H9 (cell line): ENCODE results near the gene CADM4. TPM values are rescaled to one million over a fixed set of nuclear protein-coding genes. Genes with fewer than 3 reads are reported as not detected.

Experiments
- DNase-seq: peaks from one replicate; pipeline ENCODE4 v3.0.0-alpha.2; 2017
- H2AFZ ChIP-seq: one replicate; pipeline ENCODE4 v1.6.1; 2013; ENCODE audit warnings: mild to moderate bottlenecking, low read length, control low read depth, moderate library complexity
- H2AK5ac ChIP-seq: 2 replicates; pipeline ENCODE4 v1.6.1; 2013; ENCODE audit warnings: low read length, control low read depth, mixed read lengths; ENCODE audit not compliant: insufficient read length
- H2BK120ac ChIP-seq: one replicate; pipeline ENCODE4 v1.6.1; 2013; ENCODE audit warnings: low read depth, mild to moderate bottlenecking, low read length, control low read depth, inconsistent platforms; ENCODE audit not compliant: poor library complexity, severe bottlenecking
- H2BK12ac ChIP-seq: 2 replicates; pipeline ENCODE4 v1.6.1; 2013; ENCODE audit warnings: low read length, control low read depth, mixed read lengths, low read depth; ENCODE audit not compliant: insufficient read length
- H2BK15ac ChIP-seq: 2 replicates; pipeline ENCODE4 v1.6.1; 2013; ENCODE audit warnings: low read depth, low read length, control low read depth
- H2BK20ac ChIP-seq: one replicate; pipeline ENCODE4 v1.6.1; 2013; ENCODE audit warnings: low read depth, mild to moderate bottlenecking, low read length, control low read depth, inconsistent platforms; ENCODE audit not compliant: poor library complexity, severe bottlenecking
- H2BK5ac ChIP-seq: 2 replicates; pipeline ENCODE4 v1.6.1; 2013; ENCODE audit warnings: low read length, control low read depth, mixed read lengths; ENCODE audit not compliant: insufficient read length
- H3K14ac ChIP-seq: 2 replicates; pipeline ENCODE4 v1.6.1; 2013; ENCODE audit warnings: low read length, control low read depth; ENCODE audit not compliant: insufficient read depth
- H3K18ac ChIP-seq: 2 replicates; pipeline ENCODE4 v1.6.1; 2013; ENCODE audit warnings: low read depth, mild to moderate bottlenecking, mixed read lengths, low read length, control low read depth; ENCODE audit not compliant: insufficient read length
- H3K23ac ChIP-seq: 2 replicates; pipeline ENCODE4 v1.6.1; 2013; ENCODE audit warnings: low read length, control low read depth, mixed read lengths, low read depth; ENCODE audit not compliant: insufficient read length
- H3K23me2 ChIP-seq: 2 replicates; pipeline ENCODE4 v1.6.1; 2013; ENCODE audit warnings: low read depth, mild to moderate bottlenecking, mixed read lengths, low read length, control low read depth; ENCODE audit not compliant: insufficient read length, poor library complexity, severe bottlenecking
- H3K27ac ChIP-seq: 2 replicates; pipeline ENCODE4 v1.5.1; 2013; ENCODE audit warnings: low read length, control low read depth, mixed read lengths, low read depth; ENCODE audit not compliant: insufficient read length
- H3K27me3 ChIP-seq: 2 replicates; pipeline ENCODE4 v1.6.1; 2013; ENCODE audit warnings: low read length, control low read depth, inconsistent platforms; ENCODE audit not compliant: insufficient read depth
- H3K4ac ChIP-seq: 2 replicates; pipeline ENCODE4 v1.6.1; 2013; ENCODE audit warnings: low read depth, mild to moderate bottlenecking, control low read depth, inconsistent platforms, low read length, moderate library complexity
- H3K4me1 ChIP-seq: 2 replicates; pipeline ENCODE4 v1.6.1; 2013; ENCODE audit warnings: low read length, control low read depth, inconsistent platforms; ENCODE audit not compliant: insufficient read depth
- H3K4me2 ChIP-seq: 2 replicates; pipeline ENCODE4 v1.6.1; 2013; ENCODE audit warnings: low read length, control low read depth, mixed read lengths; ENCODE audit not compliant: insufficient read length, insufficient read depth
- H3K56ac ChIP-seq: 2 replicates; pipeline ENCODE4 v1.6.1; 2013; ENCODE audit warnings: low read depth, mild to moderate bottlenecking, mixed read lengths, low read length, control low read depth; ENCODE audit not compliant: insufficient read length
- H3K79me1 ChIP-seq: 2 replicates; pipeline ENCODE4 v1.6.1; 2013; ENCODE audit warnings: low read depth, mild to moderate bottlenecking, moderate library complexity, low read length, control low read depth, inconsistent platforms; ENCODE audit not compliant: insufficient read depth, poor library complexity, severe bottlenecking
- H3K79me2 ChIP-seq: 2 replicates; pipeline ENCODE4 v1.6.1; 2013; ENCODE audit warnings: low read length, control low read depth, inconsistent platforms; ENCODE audit not compliant: insufficient read depth
- H3K9ac ChIP-seq: 2 replicates; pipeline ENCODE4 v1.6.1; 2013; ENCODE audit warnings: low read length, control low read depth, mixed read lengths; ENCODE audit not compliant: insufficient read length; ENCODE audit errors: extremely low read depth
- H3K9me3 ChIP-seq: one replicate; pipeline ENCODE4 v1.6.1; 2013; ENCODE audit warnings: low read depth, low read length, inconsistent platforms; ENCODE audit not compliant: control insufficient read depth
- H3T11ph ChIP-seq: one replicate; pipeline ENCODE4 v1.6.1; 2013; ENCODE audit warnings: mild to moderate bottlenecking, low read length, control low read depth, inconsistent platforms
- H4K20me1 ChIP-seq: one replicate; pipeline ENCODE4 v1.6.1; 2013; ENCODE audit not compliant: control insufficient read depth, insufficient read length, insufficient read depth
- H4K5ac ChIP-seq: 2 replicates; pipeline ENCODE4 v1.6.1; 2013; ENCODE audit warnings: low read depth, mild to moderate bottlenecking, mixed read lengths, low read length, control low read depth; ENCODE audit not compliant: insufficient read length
- H4K8ac ChIP-seq: replicated peaks from 2 replicates; pipeline ENCODE4 v1.6.1; 2013; ENCODE audit warnings: low read length, control low read depth, mixed read lengths, low read depth; ENCODE audit not compliant: insufficient read length
- H4K91ac ChIP-seq: 2 replicates; pipeline ENCODE4 v1.6.1; 2013; ENCODE audit warnings: low read depth, mild to moderate bottlenecking, moderate library complexity, mixed read lengths, low read length, control low read depth; ENCODE audit not compliant: insufficient read length
- H3K27ac Mint-ChIP-seq, 3 experiments: 2 replicates in 2 of 3; 3 replicates in 1 of 3; pipeline ENCODE4 v1.8.0; 2020 to 2021; ENCODE audit warnings: mixed read lengths in 3 of 3, mild to moderate bottlenecking in 1 of 3, moderate library complexity in 1 of 3
- H3K27me3 Mint-ChIP-seq: 2 replicates; pipeline ENCODE4 v1.8.0; 2021; ENCODE audit warnings: low read depth, mild to moderate bottlenecking, moderate library complexity, mixed read lengths
- H3K36me3 Mint-ChIP-seq, 3 experiments: 2 replicates in 2 of 3; 3 replicates in 1 of 3; pipeline ENCODE4 v1.8.0; 2020 to 2021; ENCODE audit warnings: low read depth in 3 of 3, mixed read lengths in 3 of 3; ENCODE audit not compliant: insufficient read depth in 1 of 3
- H3K4me1 Mint-ChIP-seq, 2 experiments: 2 replicates each; pipeline ENCODE4 v1.8.0; 2020; ENCODE audit warnings: mixed read lengths in 2 of 2
- H3K4me3 Mint-ChIP-seq, 2 experiments: 2 replicates in 1 of 2; 3 replicates in 1 of 2; pipeline ENCODE4 v1.8.0; 2020 to 2021; ENCODE audit warnings: mild to moderate bottlenecking in 2 of 2, mixed read lengths in 2 of 2, moderate library complexity in 1 of 2
- H3K9me3 Mint-ChIP-seq, 2 experiments: 2 replicates in 1 of 2; 3 replicates in 1 of 2; pipeline ENCODE4 v1.8.0; 2020; ENCODE audit warnings: mild to moderate bottlenecking in 2 of 2, mixed read lengths in 2 of 2, moderate library complexity in 1 of 2
- CTCF ChIP-seq: fragments of 200-600 bp; sonication (generic); conservative IDR thresholded peaks from 3 replicates; pipeline ENCODE4 v1.8.0; 2021; ENCODE audit warnings: antibody characterized with exemption, mild to moderate bottlenecking
- WGBS: extraction: QIAGEN DNeasy Blood & Tissue Kit; methylation state at CpG from one replicate; pipeline ENCODE4 v1.1.7; 2013; ENCODE audit warnings: missing lambda C conversion rate, low lambda C conversion rate, mixed read lengths; ENCODE audit not compliant: insufficient read length; ENCODE audit errors: extremely low coverage; 5-methylcytosine and 5-hydroxymethylcytosine counted together
- total RNA-seq: library from RNA; stranded (reverse); gene quantifications from 2 replicates; pipeline ENCODE4 v1.2.1, GENCODE V29; 2021

CADM4 gene
- total RNA-seq, 1 experiment from 2014 or later, result 10.2 TPM

DNA sequence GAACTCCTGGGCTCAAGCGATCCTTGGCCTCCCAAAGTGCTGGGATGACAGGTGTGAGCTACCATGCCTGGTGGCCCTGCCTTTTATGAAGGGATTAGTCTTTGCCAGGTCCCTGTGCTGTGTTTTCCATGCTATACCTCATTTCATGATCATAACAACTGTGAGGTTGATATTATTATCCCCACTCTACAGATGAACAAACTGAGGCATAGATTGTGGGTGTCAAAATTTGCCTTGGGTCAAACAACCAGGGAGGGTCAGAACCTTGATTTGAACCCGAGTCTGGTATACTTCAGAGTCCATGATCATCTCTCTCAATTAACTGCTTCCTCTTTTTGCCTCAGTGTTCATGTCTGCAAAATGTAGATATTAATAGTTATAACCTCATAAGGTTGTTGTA, 57.2 kb downstream of the CADM4 start:
- no peak overlapping the region for H3T11ph ChIP-seq
- TF ChIP-seq CTCF, result no peak
- no peaks in the 10 kb centered on the region for H3K9me3 Mint-ChIP-seq
- H3K79me2 ChIP-seq, result no peaks in the 10 kb centered on the region
- H2BK5ac ChIP-seq, result no peak overlapping the region
- H3K56ac ChIP-seq, result no peak overlapping the region
- no peak overlapping the region for H3K23ac ChIP-seq
- H3K36me3 Mint-ChIP-seq, result peaks cover 4 to 22% (median 15%) of the 10 kb centered on the region in 3 experiments; a peak in 4 of 7 replicates
- H3K4me1 Mint-ChIP-seq, result peaks cover 21 to 30% of the 10 kb centered on the region in 2 experiments
- H3K27me3 Mint-ChIP-seq, result no peaks in the 10 kb centered on the region
- H2AFZ ChIP-seq, result no peak overlapping the region
- H3K27ac Mint-ChIP-seq, result no peak overlapping the region
- no peak overlapping the region for H2BK15ac ChIP-seq
- no peak overlapping the region for H3K14ac ChIP-seq
- H3K4me3 Mint-ChIP-seq, result no peak overlapping the region
- WGBS, result no CpG with 5 or more reads among the region's 2 CpGs
- H2BK120ac ChIP-seq, result no peak overlapping the region
- H2AK5ac ChIP-seq, result no peak overlapping the region
- no peak overlapping the region for H3K4ac ChIP-seq
- no peak overlapping the region for H2BK12ac ChIP-seq
- H3K18ac ChIP-seq, result no peak overlapping the region
- no peak overlapping the region for H2BK20ac ChIP-seq
- no peak overlapping the region for H3K27ac ChIP-seq
- no peaks in the 10 kb centered on the region for H4K20me1 ChIP-seq
- H3K4me2 ChIP-seq, result no peak overlapping the region
- H3K9me3 ChIP-seq, result no peaks in the 10 kb centered on the region
- no peaks in the 10 kb centered on the region for H3K79me1 ChIP-seq
- DNase-seq, result no peak
- H4K91ac ChIP-seq, result no peak overlapping the region
- H3K9ac ChIP-seq, result no peak overlapping the region
- no peak overlapping the region for H4K8ac ChIP-seq
- H3K4me1 ChIP-seq, result no peaks in the 10 kb centered on the region
- peaks cover 5% of the 10 kb centered on the region for H3K23me2 ChIP-seq
- H3K27me3 ChIP-seq, result no peaks in the 10 kb centered on the region
- H4K5ac ChIP-seq, result no peak overlapping the region
